ENCODE measurements around the gene ATXN2.

ATXN2 gene

GRCh38 chr12:111544032-111544431 is 55.1 kb downstream of the ATXN2 start:
- TF ChIP-seq ZBTB7A (IDR thresholded peaks at IDR 0.05; ENCODE audit: low read depth) = no peak
- TF ChIP-seq, protein P1, sequence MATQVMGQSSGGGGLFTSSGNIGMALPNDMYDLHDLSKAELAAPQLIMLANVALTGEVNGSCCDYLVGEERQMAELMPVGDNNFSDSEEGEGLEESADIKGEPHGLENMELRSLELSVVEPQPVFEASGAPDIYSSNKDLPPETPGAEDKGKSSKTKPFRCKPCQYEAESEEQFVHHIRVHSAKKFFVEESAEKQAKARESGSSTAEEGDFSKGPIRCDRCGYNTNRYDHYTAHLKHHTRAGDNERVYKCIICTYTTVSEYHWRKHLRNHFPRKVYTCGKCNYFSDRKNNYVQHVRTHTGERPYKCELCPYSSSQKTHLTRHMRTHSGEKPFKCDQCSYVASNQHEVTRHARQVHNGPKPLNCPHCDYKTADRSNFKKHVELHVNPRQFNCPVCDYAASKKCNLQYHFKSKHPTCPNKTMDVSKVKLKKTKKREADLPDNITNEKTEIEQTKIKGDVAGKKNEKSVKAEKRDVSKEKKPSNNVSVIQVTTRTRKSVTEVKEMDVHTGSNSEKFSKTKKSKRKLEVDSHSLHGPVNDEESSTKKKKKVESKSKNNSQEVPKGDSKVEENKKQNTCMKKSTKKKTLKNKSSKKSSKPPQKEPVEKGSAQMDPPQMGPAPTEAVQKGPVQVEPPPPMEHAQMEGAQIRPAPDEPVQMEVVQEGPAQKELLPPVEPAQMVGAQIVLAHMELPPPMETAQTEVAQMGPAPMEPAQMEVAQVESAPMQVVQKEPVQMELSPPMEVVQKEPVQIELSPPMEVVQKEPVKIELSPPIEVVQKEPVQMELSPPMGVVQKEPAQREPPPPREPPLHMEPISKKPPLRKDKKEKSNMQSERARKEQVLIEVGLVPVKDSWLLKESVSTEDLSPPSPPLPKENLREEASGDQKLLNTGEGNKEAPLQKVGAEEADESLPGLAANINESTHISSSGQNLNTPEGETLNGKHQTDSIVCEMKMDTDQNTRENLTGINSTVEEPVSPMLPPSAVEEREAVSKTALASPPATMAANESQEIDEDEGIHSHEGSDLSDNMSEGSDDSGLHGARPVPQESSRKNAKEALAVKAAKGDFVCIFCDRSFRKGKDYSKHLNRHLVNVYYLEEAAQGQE (IDR thresholded peaks at IDR 0.05; ENCODE audit: low read depth) = no peak
- no peak for TF ChIP-seq FOXM1 (IDR thresholded peaks at IDR 0.05; ENCODE audit: borderline replicate concordance, low read depth)
- TF ChIP-seq, protein P2, sequence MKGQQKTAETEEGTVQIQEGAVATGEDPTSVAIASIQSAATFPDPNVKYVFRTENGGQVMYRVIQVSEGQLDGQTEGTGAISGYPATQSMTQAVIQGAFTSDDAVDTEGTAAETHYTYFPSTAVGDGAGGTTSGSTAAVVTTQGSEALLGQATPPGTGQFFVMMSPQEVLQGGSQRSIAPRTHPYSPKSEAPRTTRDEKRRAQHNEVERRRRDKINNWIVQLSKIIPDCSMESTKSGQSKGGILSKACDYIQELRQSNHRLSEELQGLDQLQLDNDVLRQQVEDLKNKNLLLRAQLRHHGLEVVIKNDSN (IDR thresholded peaks at IDR 0.05) = no peak
- no peak for TF ChIP-seq CREB1 (IDR thresholded peaks at IDR 0.05; ENCODE audit: low read depth)
- no peak for TF ChIP-seq EP300 (IDR thresholded peaks at IDR 0.05; ENCODE audit: borderline replicate concordance)
- no peak for TF ChIP-seq TAF1 (IDR thresholded peaks at IDR 0.05; ENCODE audit: low read depth)
- TF ChIP-seq MAX (IDR thresholded peaks at IDR 0.05) = no peak
- TF ChIP-seq NFIC (IDR thresholded peaks at IDR 0.05) = no peak
- no peak for TF ChIP-seq EGR1 (IDR thresholded peaks at IDR 0.05)
- TF ChIP-seq TCF12 (IDR thresholded peaks at IDR 0.05; ENCODE audit: low read depth) = no peak
- TF ChIP-seq YY1 (IDR thresholded peaks at IDR 0.05; ENCODE audit: low read depth) = no peak
- no peak for TF ChIP-seq TEAD4 (IDR thresholded peaks at IDR 0.05)
- TF ChIP-seq RAD21 (IDR thresholded peaks at IDR 0.05; ENCODE audit: low read depth) = no peak
- TF ChIP-seq CEBPB (IDR thresholded peaks at IDR 0.05) = no peak

- TF ChIP-seq NFIC (IDR thresholded peaks at IDR 0.05) = no peak
- TF ChIP-seq, protein P2 (IDR thresholded peaks at IDR 0.05) = no peak
- no peak for TF ChIP-seq ZBTB7A (IDR thresholded peaks at IDR 0.05; ENCODE audit: low read depth)
- TF ChIP-seq EP300 (IDR thresholded peaks at IDR 0.05; ENCODE audit: borderline replicate concordance) = no peak
- no peak for TF ChIP-seq MAX (IDR thresholded peaks at IDR 0.05)
- no peak for TF ChIP-seq TEAD4 (IDR thresholded peaks at IDR 0.05)
- no peak for TF ChIP-seq TAF1 (IDR thresholded peaks at IDR 0.05; ENCODE audit: low read depth)
- TF ChIP-seq TCF12 (IDR thresholded peaks at IDR 0.05; ENCODE audit: low read depth) = no peak
- TF ChIP-seq YY1 (IDR thresholded peaks at IDR 0.05; ENCODE audit: low read depth) = no peak
- no peak for TF ChIP-seq CEBPB (IDR thresholded peaks at IDR 0.05)
- no peak for TF ChIP-seq EGR1 (IDR thresholded peaks at IDR 0.05)
- TF ChIP-seq FOXM1 (IDR thresholded peaks at IDR 0.05; ENCODE audit: borderline replicate concordance, low read depth) = no peak
- no peak for TF ChIP-seq CREB1 (IDR thresholded peaks at IDR 0.05; ENCODE audit: low read depth)
- TF ChIP-seq RAD21 (IDR thresholded peaks at IDR 0.05; ENCODE audit: low read depth) = no peak
- TF ChIP-seq, protein P1 (IDR thresholded peaks at IDR 0.05; ENCODE audit: low read depth) = no peak
These were observed 66.4 kb downstream of the ATXN2 start for GRCh38 chr12:111532751-111533150.

GRCh38 chr12:111529424-111530368 is 69.4 kb downstream of the ATXN2 start:
- TF ChIP-seq RAD21 (IDR thresholded peaks at IDR 0.05; ENCODE audit: low read depth) = peak; percentile 56
- TF ChIP-seq TEAD4 (IDR thresholded peaks at IDR 0.05) = no peak

DNA sequence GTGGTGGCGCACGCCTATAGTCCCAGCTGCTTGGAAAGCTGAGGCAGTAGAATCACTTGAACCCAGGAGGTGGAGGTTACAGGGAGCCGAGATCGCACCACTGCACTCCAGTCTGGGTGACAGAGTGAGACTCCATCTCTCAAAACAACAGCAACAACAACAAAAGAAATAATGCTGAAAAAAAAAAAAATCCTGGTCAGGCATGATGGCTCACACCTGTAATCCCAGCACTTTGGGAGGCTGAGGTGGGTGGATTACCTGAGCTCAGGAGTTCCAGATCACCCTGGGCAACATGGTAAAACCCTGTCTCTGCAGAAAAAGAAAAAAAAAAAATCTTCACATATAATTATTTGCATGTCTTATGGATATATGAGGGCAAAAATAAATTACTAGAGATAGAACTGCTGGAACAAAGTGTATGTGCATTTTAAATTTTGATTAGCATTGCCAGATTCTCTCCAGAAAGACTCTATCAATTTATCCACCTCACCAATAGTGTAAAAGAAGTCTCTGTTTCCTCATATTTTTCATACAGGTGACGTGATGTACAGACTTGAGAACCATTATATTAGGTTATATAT is 75.4 kb downstream of the ATXN2 start:
- no peak for TF ChIP-seq RAD21 (IDR thresholded peaks at IDR 0.05; ENCODE audit: low read depth)
- TF ChIP-seq TCF12 (IDR thresholded peaks at IDR 0.05; ENCODE audit: low read depth) = no peak
- TF ChIP-seq EP300 (IDR thresholded peaks at IDR 0.05; ENCODE audit: borderline replicate concordance) = no peak
- TF ChIP-seq CREB1 (IDR thresholded peaks at IDR 0.05; ENCODE audit: low read depth) = no peak
- TF ChIP-seq TAF1 (IDR thresholded peaks at IDR 0.05; ENCODE audit: low read depth) = no peak
- TF ChIP-seq ZBTB7A (IDR thresholded peaks at IDR 0.05; ENCODE audit: low read depth) = no peak
- TF ChIP-seq NFIC (IDR thresholded peaks at IDR 0.05) = no peak
- TF ChIP-seq CEBPB (IDR thresholded peaks at IDR 0.05) = no peak
- TF ChIP-seq, protein P2 (IDR thresholded peaks at IDR 0.05) = no peak
- TF ChIP-seq FOXM1 (IDR thresholded peaks at IDR 0.05; ENCODE audit: borderline replicate concordance, low read depth) = no peak
- TF ChIP-seq EGR1 (IDR thresholded peaks at IDR 0.05) = no peak
- TF ChIP-seq YY1 (IDR thresholded peaks at IDR 0.05; ENCODE audit: low read depth) = no peak
- TF ChIP-seq, protein P1 (IDR thresholded peaks at IDR 0.05; ENCODE audit: low read depth) = no peak
- TF ChIP-seq TEAD4 (IDR thresholded peaks at IDR 0.05) = no peak
- no peak for TF ChIP-seq MAX (IDR thresholded peaks at IDR 0.05)

Measured in Ishikawa (cell line).